PC-3 (cell line): ENCODE data around the gene GALNT2. TPM values are rescaled to one million over a fixed set of nuclear protein-coding genes. Genes with fewer than 3 reads are reported as not detected.
A peak's percentile ranks its signal among the peaks of the same experiment; 100 is the strongest.

Experiments used
- ATAC-seq: fragments of 200-7000 bp; cut with Tn5 transposase; 2 replicates; pipeline ENCODE4 v1.9.1; 2020; ENCODE audit warnings: mild to moderate bottlenecking, moderate library complexity
- BruUV-seq: library from RNA; stranded (reverse); fragments of 400-500 nt; replicated peaks from 2 replicates; lab custom pipeline; 2021; lab: Mats Ljungman, UMichigan
- CTCF ChIA-PET: fragments of 300-600 bp; sonication (Branson Sonifier 250); formaldehyde crosslinking; loops from one replicate; lab custom pipeline; 2022; ENCODE audit warnings: antibody characterized with exemption; lab: Charles Lee
- POLR2A ChIA-PET: fragments of 300-600 bp; sonication (Branson Sonifier 250); formaldehyde crosslinking; loops from one replicate; lab custom pipeline; 2022; ENCODE audit warnings: antibody characterized with exemption; ENCODE audit not compliant: unreplicated experiment; lab: Charles Lee
- DNase-seq: peaks from one replicate; pipeline ENCODE4 v3.0.0-alpha.2; 2015
- H2AFZ ChIP-seq: fragments of 300-600 bp; sonication (generic); 2 replicates; pipeline ENCODE4 v1.6.0; 2016; ENCODE audit warnings: antibody characterized with exemption, low read length
- H3F3A ChIP-seq: fragments of 300-600 bp; sonication (generic); one replicate; pipeline ENCODE4 v1.6.0; 2017; ENCODE audit warnings: antibody characterized with exemption, low read length, control low read depth, mild to moderate bottlenecking; ENCODE audit not compliant: unreplicated experiment
- H3K27ac ChIP-seq: fragments of 300-600 bp; sonication (generic); 2 replicates; pipeline ENCODE4 v1.5.1; 2016; ENCODE audit warnings: mild to moderate bottlenecking, low read length
- H3K27me3 ChIP-seq: fragments of 300-600 bp; sonication (generic); 2 replicates; pipeline ENCODE4 v1.6.1; 2016; ENCODE audit warnings: low read length, mixed read lengths
- H3K36me3 ChIP-seq: fragments of 300-600 bp; sonication (generic); 2 replicates; pipeline ENCODE4 v1.6.1; 2016; ENCODE audit warnings: low read depth, mixed run types, low read length, mixed read lengths
- H3K4me1 ChIP-seq: fragments of 300-600 bp; sonication (generic); 2 replicates; pipeline ENCODE4 v1.5.1; 2016; ENCODE audit warnings: low read length; ENCODE audit not compliant: insufficient read depth
- H3K4me2 ChIP-seq: fragments of 300-600 bp; sonication (generic); 2 replicates; pipeline ENCODE4 v1.6.0; 2016; ENCODE audit warnings: low read length
- H3K4me3 ChIP-seq: fragments of 300-600 bp; sonication (generic); 2 replicates; pipeline ENCODE4 v1.5.1; 2016; ENCODE audit warnings: mild to moderate bottlenecking, low read length, mixed read lengths
- H3K79me2 ChIP-seq: fragments of 300-600 bp; sonication (generic); 2 replicates; pipeline ENCODE4 v1.6.1; 2017; ENCODE audit warnings: low read length, mixed read lengths
- H3K9ac ChIP-seq: fragments of 300-600 bp; sonication (generic); 2 replicates; pipeline ENCODE4 v1.6.0; 2016; ENCODE audit warnings: mild to moderate bottlenecking, low read length
- H3K9me2 ChIP-seq: fragments of 300-600 bp; sonication (generic); replicated peaks from 2 replicates; pipeline ENCODE4 v1.6.1; 2016; ENCODE audit warnings: mixed run types, low read length, mixed read lengths
- H3K9me3 ChIP-seq: fragments of 300-600 bp; sonication (generic); 2 replicates; pipeline ENCODE4 v1.6.1; 2016; ENCODE audit warnings: low read length, mixed read lengths
- H4K20me1 ChIP-seq: fragments of 300-600 bp; sonication (generic); 2 replicates; pipeline ENCODE4 v1.6.1; 2016; ENCODE audit warnings: low read length, mixed read lengths
- CTCF ChIP-seq: fragments of 300-600 bp; sonication (generic); conservative IDR thresholded peaks from 2 replicates; pipeline ENCODE4 v1.5.1; 2017; ENCODE audit warnings: antibody characterized with exemption, low read depth, mild to moderate bottlenecking, low read length
- EZH2 ChIP-seq: fragments of 300-600 bp; sonication (generic); IDR thresholded peaks from one replicate; pipeline ENCODE4 v1.6.1; 2017; ENCODE audit warnings: antibody characterized with exemption, mild to moderate bottlenecking, low read length; ENCODE audit not compliant: unreplicated experiment
- EZH2phosphoT487 ChIP-seq: fragments of 300-600 bp; sonication (generic); IDR thresholded peaks from 2 replicates; pipeline ENCODE4 v1.6.1; 2018; ENCODE audit warnings: mild to moderate bottlenecking, antibody characterized with exemption, low read length, borderline replicate concordance
- intact Hi-C: fragments of 100-400 bp; cut with micrococcal nuclease; formaldehyde crosslinking; loops from 2 replicates; pipeline ENCODE4 v1.9.0; 2023
- total RNA-seq: library from RNA; depleted of rRNA; stranded (reverse); fragments of >200 nt; gene quantifications from 2 replicates; pipeline ENCODE4 v1.2.3, GENCODE V29; 2014

The GALNT2 gene
- total RNA-seq, 1 experiment from 2014 or later, result 182 TPM

- H3K9ac ChIP-seq, result no peak overlapping the region
- peaks cover 34% of the 10 kb centered on the region for H3K4me1 ChIP-seq
- no peaks in the 10 kb centered on the region for H3K9me2 ChIP-seq
- H2AFZ ChIP-seq, result no peak overlapping the region
- intact Hi-C loops, result loop anchor here (1.0 kb wide), 3 partner anchors 16 to 101 kb away; no protein-coding TSS in a partner anchor
- peaks cover 14% of the 10 kb centered on the region for H4K20me1 ChIP-seq
- no peak overlapping the region for H3K4me3 ChIP-seq
- peak overlapping the region; percentile 50 for H3K4me2 ChIP-seq
- POLR2A ChIA-PET, result interaction anchor here (0.6 to 0.7 kb wide), 2 partner anchors 66 to 93 kb away, joined by 4 to 5 read pairs; no protein-coding TSS in a partner anchor
- DNase-seq (no peak), ATAC-seq (no peak)
- no peaks in the 10 kb centered on the region for H3K9me3 ChIP-seq
- peaks cover 18% of the 10 kb centered on the region for H3K36me3 ChIP-seq
- no peaks in the 10 kb centered on the region for H3K27me3 ChIP-seq
- peaks cover 97% of the 10 kb centered on the region for H3K79me2 ChIP-seq
- TF ChIP-seq EZH2phosphoT487, result no peak
- TF ChIP-seq EZH2, result no peak
- no peak for TF ChIP-seq CTCF
- H3K27ac ChIP-seq, result peak overlapping the region; percentile 61
- no TSS peak for BruUV-seq
- peaks cover 6% of the 10 kb centered on the region for H3F3A ChIP-seq
- CTCF ChIA-PET, result no interaction called here
Observed at GRCh38 chr1:230170622-230171021, 103.6 kb downstream of the GALNT2 start.

GRCh38 chr1:230171356-230172015, 104.4 kb downstream of the GALNT2 start:
- H3K36me3 ChIP-seq, result peaks cover 14% of the 10 kb centered on the region
- peak overlapping the region; percentile 15; the same call in 1 of the 2 replicates for H3K4me3 ChIP-seq
- no peak for TF ChIP-seq EZH2phosphoT487
- DNase-seq, result peak; percentile 75
- H3K79me2 ChIP-seq, result peaks cover 97% of the 10 kb centered on the region
- peaks cover 20% of the 10 kb centered on the region for H4K20me1 ChIP-seq
- POLR2A ChIA-PET, result interaction anchor here (0.6 to 0.7 kb wide), 2 partner anchors 67 to 93 kb away, joined by 4 to 5 read pairs; no protein-coding TSS in a partner anchor
- H3K9me3 ChIP-seq, result no peaks in the 10 kb centered on the region
- peak overlapping the region; percentile 61 for H3K27ac ChIP-seq
- BruUV-seq, result no TSS peak
- no peaks in the 10 kb centered on the region for H3K9me2 ChIP-seq
- intact Hi-C loops, result loop anchor here (1.0 kb wide), 3 partner anchors 15 to 102 kb away; no protein-coding TSS in a partner anchor
- no peaks in the 10 kb centered on the region for H3K27me3 ChIP-seq
- CTCF ChIA-PET, result interaction anchor here (0.5 kb wide), 1 partner anchor 13 kb away, joined by 7 read pairs; no protein-coding TSS in a partner anchor
- peaks cover 34% of the 10 kb centered on the region for H3K4me1 ChIP-seq
- no peak overlapping the region for H2AFZ ChIP-seq
- H3K9ac ChIP-seq, result no peak overlapping the region
- peaks cover 6% of the 10 kb centered on the region for H3F3A ChIP-seq
- H3K4me2 ChIP-seq, result peak overlapping the region; percentile 50
- ATAC-seq, result peak; percentile 83

- TSS peak; percentile 55 for BruUV-seq
- H3K27me3 ChIP-seq, result no peaks in the 10 kb centered on the region
- TF ChIP-seq CTCF (no peak), EZH2 (no peak)
- H2AFZ ChIP-seq, result no peak overlapping the region
- H3F3A ChIP-seq, result peaks cover 6% of the 10 kb centered on the region
- peak overlapping the region; percentile 50 for H3K4me2 ChIP-seq
- CTCF ChIA-PET, result no interaction called here
- no peaks in the 10 kb centered on the region for H3K9me3 ChIP-seq
- peaks cover 97% of the 10 kb centered on the region for H3K79me2 ChIP-seq
- peaks cover 20% of the 10 kb centered on the region for H4K20me1 ChIP-seq
- DNase-seq (no peak), ATAC-seq (peak; percentile 6)
- H3K4me1 ChIP-seq, result peaks cover 34% of the 10 kb centered on the region
- H3K9me2 ChIP-seq, result no peaks in the 10 kb centered on the region
- no peak overlapping the region for H3K9ac ChIP-seq
- POLR2A ChIA-PET, result no interaction called here
- peak overlapping the region; percentile 61 for H3K27ac ChIP-seq
- H3K36me3 ChIP-seq, result peaks cover 8% of the 10 kb centered on the region; the same call in 1 of the 2 replicates
- H3K4me3 ChIP-seq, result no peak overlapping the region
- intact Hi-C loops, result no loop called here
Observed at GRCh38 chr1:230172016-230172537, 105.0 kb downstream of the GALNT2 start.
